H9 (cell line): Measurements from ENCODE around the gene LPP. TPM values are rescaled to one million over a fixed set of nuclear protein-coding genes. Genes with fewer than 3 reads are reported as not detected.

Experiments used
- DNase-seq: peaks from one replicate; pipeline ENCODE4 v3.0.0-alpha.2; 2017
- H2AFZ ChIP-seq: one replicate; pipeline ENCODE4 v1.6.1; 2013; ENCODE audit warnings: mild to moderate bottlenecking, low read length, control low read depth, moderate library complexity
- H2AK5ac ChIP-seq: 2 replicates; pipeline ENCODE4 v1.6.1; 2013; ENCODE audit warnings: low read length, control low read depth, mixed read lengths; ENCODE audit not compliant: insufficient read length
- H2BK120ac ChIP-seq: one replicate; pipeline ENCODE4 v1.6.1; 2013; ENCODE audit warnings: low read depth, mild to moderate bottlenecking, low read length, control low read depth, inconsistent platforms; ENCODE audit not compliant: poor library complexity, severe bottlenecking
- H2BK12ac ChIP-seq: 2 replicates; pipeline ENCODE4 v1.6.1; 2013; ENCODE audit warnings: low read length, control low read depth, mixed read lengths, low read depth; ENCODE audit not compliant: insufficient read length
- H2BK15ac ChIP-seq: 2 replicates; pipeline ENCODE4 v1.6.1; 2013; ENCODE audit warnings: low read depth, low read length, control low read depth
- H2BK20ac ChIP-seq: one replicate; pipeline ENCODE4 v1.6.1; 2013; ENCODE audit warnings: low read depth, mild to moderate bottlenecking, low read length, control low read depth, inconsistent platforms; ENCODE audit not compliant: poor library complexity, severe bottlenecking
- H2BK5ac ChIP-seq: 2 replicates; pipeline ENCODE4 v1.6.1; 2013; ENCODE audit warnings: low read length, control low read depth, mixed read lengths; ENCODE audit not compliant: insufficient read length
- H3K14ac ChIP-seq: 2 replicates; pipeline ENCODE4 v1.6.1; 2013; ENCODE audit warnings: low read length, control low read depth; ENCODE audit not compliant: insufficient read depth
- H3K18ac ChIP-seq: 2 replicates; pipeline ENCODE4 v1.6.1; 2013; ENCODE audit warnings: low read depth, mild to moderate bottlenecking, mixed read lengths, low read length, control low read depth; ENCODE audit not compliant: insufficient read length
- H3K23ac ChIP-seq: 2 replicates; pipeline ENCODE4 v1.6.1; 2013; ENCODE audit warnings: low read length, control low read depth, mixed read lengths, low read depth; ENCODE audit not compliant: insufficient read length
- H3K23me2 ChIP-seq: 2 replicates; pipeline ENCODE4 v1.6.1; 2013; ENCODE audit warnings: low read depth, mild to moderate bottlenecking, mixed read lengths, low read length, control low read depth; ENCODE audit not compliant: insufficient read length, poor library complexity, severe bottlenecking
- H3K27ac ChIP-seq: 2 replicates; pipeline ENCODE4 v1.5.1; 2013; ENCODE audit warnings: low read length, control low read depth, mixed read lengths, low read depth; ENCODE audit not compliant: insufficient read length
- H3K27me3 ChIP-seq: 2 replicates; pipeline ENCODE4 v1.6.1; 2013; ENCODE audit warnings: low read length, control low read depth, inconsistent platforms; ENCODE audit not compliant: insufficient read depth
- H3K4ac ChIP-seq: 2 replicates; pipeline ENCODE4 v1.6.1; 2013; ENCODE audit warnings: low read depth, mild to moderate bottlenecking, control low read depth, inconsistent platforms, low read length, moderate library complexity
- H3K4me1 ChIP-seq: 2 replicates; pipeline ENCODE4 v1.6.1; 2013; ENCODE audit warnings: low read length, control low read depth, inconsistent platforms; ENCODE audit not compliant: insufficient read depth
- H3K4me2 ChIP-seq: 2 replicates; pipeline ENCODE4 v1.6.1; 2013; ENCODE audit warnings: low read length, control low read depth, mixed read lengths; ENCODE audit not compliant: insufficient read length, insufficient read depth
- H3K56ac ChIP-seq: 2 replicates; pipeline ENCODE4 v1.6.1; 2013; ENCODE audit warnings: low read depth, mild to moderate bottlenecking, mixed read lengths, low read length, control low read depth; ENCODE audit not compliant: insufficient read length
- H3K79me1 ChIP-seq: 2 replicates; pipeline ENCODE4 v1.6.1; 2013; ENCODE audit warnings: low read depth, mild to moderate bottlenecking, moderate library complexity, low read length, control low read depth, inconsistent platforms; ENCODE audit not compliant: insufficient read depth, poor library complexity, severe bottlenecking
- H3K79me2 ChIP-seq: 2 replicates; pipeline ENCODE4 v1.6.1; 2013; ENCODE audit warnings: low read length, control low read depth, inconsistent platforms; ENCODE audit not compliant: insufficient read depth
- H3K9ac ChIP-seq: 2 replicates; pipeline ENCODE4 v1.6.1; 2013; ENCODE audit warnings: low read length, control low read depth, mixed read lengths; ENCODE audit not compliant: insufficient read length; ENCODE audit errors: extremely low read depth
- H3K9me3 ChIP-seq: one replicate; pipeline ENCODE4 v1.6.1; 2013; ENCODE audit warnings: low read depth, low read length, inconsistent platforms; ENCODE audit not compliant: control insufficient read depth
- H3T11ph ChIP-seq: one replicate; pipeline ENCODE4 v1.6.1; 2013; ENCODE audit warnings: mild to moderate bottlenecking, low read length, control low read depth, inconsistent platforms
- H4K20me1 ChIP-seq: one replicate; pipeline ENCODE4 v1.6.1; 2013; ENCODE audit not compliant: control insufficient read depth, insufficient read length, insufficient read depth
- H4K5ac ChIP-seq: 2 replicates; pipeline ENCODE4 v1.6.1; 2013; ENCODE audit warnings: low read depth, mild to moderate bottlenecking, mixed read lengths, low read length, control low read depth; ENCODE audit not compliant: insufficient read length
- H4K8ac ChIP-seq: replicated peaks from 2 replicates; pipeline ENCODE4 v1.6.1; 2013; ENCODE audit warnings: low read length, control low read depth, mixed read lengths, low read depth; ENCODE audit not compliant: insufficient read length
- H4K91ac ChIP-seq: 2 replicates; pipeline ENCODE4 v1.6.1; 2013; ENCODE audit warnings: low read depth, mild to moderate bottlenecking, moderate library complexity, mixed read lengths, low read length, control low read depth; ENCODE audit not compliant: insufficient read length
- H3K27ac Mint-ChIP-seq, 3 experiments: 2 replicates in 2 of 3; 3 replicates in 1 of 3; pipeline ENCODE4 v1.8.0; 2020 to 2021; ENCODE audit warnings: mixed read lengths in 3 of 3, mild to moderate bottlenecking in 1 of 3, moderate library complexity in 1 of 3
- H3K27me3 Mint-ChIP-seq: 2 replicates; pipeline ENCODE4 v1.8.0; 2021; ENCODE audit warnings: low read depth, mild to moderate bottlenecking, moderate library complexity, mixed read lengths
- H3K36me3 Mint-ChIP-seq, 3 experiments: 2 replicates in 2 of 3; 3 replicates in 1 of 3; pipeline ENCODE4 v1.8.0; 2020 to 2021; ENCODE audit warnings: low read depth in 3 of 3, mixed read lengths in 3 of 3; ENCODE audit not compliant: insufficient read depth in 1 of 3
- H3K4me1 Mint-ChIP-seq, 2 experiments: 2 replicates each; pipeline ENCODE4 v1.8.0; 2020; ENCODE audit warnings: mixed read lengths in 2 of 2
- H3K4me3 Mint-ChIP-seq, 2 experiments: 2 replicates in 1 of 2; 3 replicates in 1 of 2; pipeline ENCODE4 v1.8.0; 2020 to 2021; ENCODE audit warnings: mild to moderate bottlenecking in 2 of 2, mixed read lengths in 2 of 2, moderate library complexity in 1 of 2
- H3K9me3 Mint-ChIP-seq, 2 experiments: 2 replicates in 1 of 2; 3 replicates in 1 of 2; pipeline ENCODE4 v1.8.0; 2020; ENCODE audit warnings: mild to moderate bottlenecking in 2 of 2, mixed read lengths in 2 of 2, moderate library complexity in 1 of 2
- CTCF ChIP-seq: fragments of 200-600 bp; sonication (generic); conservative IDR thresholded peaks from 3 replicates; pipeline ENCODE4 v1.8.0; 2021; ENCODE audit warnings: antibody characterized with exemption, mild to moderate bottlenecking
- WGBS: extraction: QIAGEN DNeasy Blood & Tissue Kit; methylation state at CpG from one replicate; pipeline ENCODE4 v1.1.7; 2013; ENCODE audit warnings: missing lambda C conversion rate, low lambda C conversion rate, mixed read lengths; ENCODE audit not compliant: insufficient read length; ENCODE audit errors: extremely low coverage; 5-methylcytosine and 5-hydroxymethylcytosine counted together
- total RNA-seq: library from RNA; stranded (reverse); gene quantifications from 2 replicates; pipeline ENCODE4 v1.2.1, GENCODE V29; 2021

LPP gene
- total RNA-seq, 1 experiment from 2014 or later, result 64.6 TPM

GRCh38 chr3:188242436-188243123 is 88.6 kb downstream of the LPP start:
- Mint-ChIP-seq H3K27ac (no peak overlapping the region), H3K9me3 (no peaks in the 10 kb centered on the region)
- WGBS, result 100% methylated on average over 2 of the region's 3 CpGs

More at GRCh38 chr3:188242436-188243123, 88.6 kb downstream of the LPP start:
- no peak overlapping the region for H2AK5ac ChIP-seq
- no peak overlapping the region for H3K4ac ChIP-seq
- no peak overlapping the region for H3K4me3 Mint-ChIP-seq
- no peaks in the 10 kb centered on the region; the same call in 1 of the 2 replicates for H3K4me1 ChIP-seq
- no peak overlapping the region for H3K9ac ChIP-seq
- no peak overlapping the region for H2BK5ac ChIP-seq
- no peaks in the 10 kb centered on the region for H3K27me3 Mint-ChIP-seq
- no peak overlapping the region for H4K91ac ChIP-seq
- H3K79me1 ChIP-seq, result no peaks in the 10 kb centered on the region
- TF ChIP-seq CTCF, result no peak
- no peak overlapping the region for H3K27ac ChIP-seq
- no peaks in the 10 kb centered on the region for H3K27me3 ChIP-seq
- H4K5ac ChIP-seq, result no peak overlapping the region
- H3K36me3 Mint-ChIP-seq, result no peaks in the 10 kb centered on the region; a peak in 1 of 7 replicates
- no peak overlapping the region for H3K14ac ChIP-seq
- H4K20me1 ChIP-seq, result no peaks in the 10 kb centered on the region
- peaks cover 6 to 8% of the 10 kb centered on the region in 2 experiments for H3K4me1 Mint-ChIP-seq
- no peak overlapping the region for H3K23ac ChIP-seq
- no peak overlapping the region for H3K4me2 ChIP-seq
- no peak overlapping the region for H2BK12ac ChIP-seq
- no peak overlapping the region for H2AFZ ChIP-seq
- no peak overlapping the region for H3T11ph ChIP-seq
- H2BK120ac ChIP-seq, result no peak overlapping the region
- H4K8ac ChIP-seq, result no peak overlapping the region
- no peak for DNase-seq
- no peaks in the 10 kb centered on the region for H3K23me2 ChIP-seq
- no peak overlapping the region for H2BK20ac ChIP-seq
- no peak overlapping the region for H3K18ac ChIP-seq
- no peak overlapping the region for H3K56ac ChIP-seq
- H3K9me3 ChIP-seq, result no peaks in the 10 kb centered on the region
- H3K79me2 ChIP-seq, result no peaks in the 10 kb centered on the region; the same call in 1 of the 2 replicates
- H2BK15ac ChIP-seq, result no peak overlapping the region
